ENCODE measurements around the gene RMP24.

The RMP24 gene

DNA sequence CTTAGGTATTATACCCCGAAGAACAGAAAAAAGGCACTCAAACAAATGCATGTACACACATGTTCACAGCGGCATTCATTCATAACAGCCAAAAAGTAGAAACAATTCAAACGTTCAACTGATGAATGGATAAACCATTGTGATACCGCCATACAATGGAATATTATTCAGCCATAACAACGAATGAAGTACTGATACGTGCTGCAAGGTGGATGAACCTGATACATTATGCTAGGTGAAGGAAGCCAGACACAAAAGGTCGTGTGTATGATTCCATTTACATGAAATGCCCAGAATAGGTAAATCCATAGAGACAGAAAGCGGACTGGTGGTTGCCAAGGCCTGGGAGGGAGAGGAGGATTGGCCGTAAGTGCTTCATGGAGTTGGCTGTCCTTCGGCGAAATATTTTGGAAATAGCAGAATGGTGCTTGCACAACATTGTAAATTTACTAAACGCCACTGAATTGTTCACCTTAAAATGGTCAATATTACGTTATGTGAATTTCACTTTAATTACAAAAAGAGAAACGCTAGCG lies 750 bp upstream of the RMP24 start (continued):
- TF ChIP-seq ZNF737 (CRISPR knock-in tag; IDR thresholded peaks at IDR 0.05; ENCODE audit: borderline replicate concordance): no peak
- TF ChIP-seq MED8 (CRISPR knock-in tag; IDR thresholded peaks at IDR 0.05; ENCODE audit: insufficient replicate concordance): no peak
- peak; percentile 4; the same call in 1 of the 2 replicates for TF ChIP-seq DMAP1 (CRISPR knock-in tag; IDR thresholded peaks at IDR 0.05)
- no peak for TF ChIP-seq U2AF2 (IDR thresholded peaks at IDR 0.05; ENCODE audit: low read depth, low read length)
- TF ChIP-seq SCMH1 (CRISPR knock-in tag; IDR thresholded peaks at IDR 0.05; ENCODE audit: borderline replicate concordance): no peak
- no peak for TF ChIP-seq MTA1 (CRISPR knock-in tag; IDR thresholded peaks at IDR 0.05; ENCODE audit: borderline replicate concordance)
- 0 out of 2 replicates have a peak, but pooled peaks have one; percentile 2 for TF ChIP-seq MIER2 (CRISPR knock-in tag; IDR thresholded peaks at IDR 0.05)
- no peak for TF ChIP-seq BHLHE40 (IDR thresholded peaks at IDR 0.05; ENCODE audit: low read length)
- TF ChIP-seq IRF2 (CRISPR knock-in tag; IDR thresholded peaks at IDR 0.05): no peak
- TF ChIP-seq, protein P1, sequence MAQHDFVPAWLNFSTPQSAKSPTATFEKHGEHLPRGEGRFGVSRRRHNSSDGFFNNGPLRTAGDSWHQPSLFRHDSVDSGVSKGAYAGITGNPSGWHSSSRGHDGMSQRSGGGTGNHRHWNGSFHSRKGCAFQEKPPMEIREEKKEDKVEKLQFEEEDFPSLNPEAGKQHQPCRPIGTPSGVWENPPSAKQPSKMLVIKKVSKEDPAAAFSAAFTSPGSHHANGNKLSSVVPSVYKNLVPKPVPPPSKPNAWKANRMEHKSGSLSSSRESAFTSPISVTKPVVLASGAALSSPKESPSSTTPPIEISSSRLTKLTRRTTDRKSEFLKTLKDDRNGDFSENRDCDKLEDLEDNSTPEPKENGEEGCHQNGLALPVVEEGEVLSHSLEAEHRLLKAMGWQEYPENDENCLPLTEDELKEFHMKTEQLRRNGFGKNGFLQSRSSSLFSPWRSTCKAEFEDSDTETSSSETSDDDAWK (CRISPR knock-in tag; IDR thresholded peaks at IDR 0.05): no peak
- no peak for TF ChIP-seq RBFOX2 (IDR thresholded peaks at IDR 0.05; ENCODE audit: low read depth, low read length)
- TF ChIP-seq ZNF703 (CRISPR knock-in tag; IDR thresholded peaks at IDR 0.05; ENCODE audit: borderline replicate concordance): no peak
- no peak for TF ChIP-seq ZNF652 (CRISPR knock-in tag; IDR thresholded peaks at IDR 0.05; ENCODE audit: borderline replicate concordance, low read depth)
- TF ChIP-seq ZNF775 (CRISPR knock-in tag; IDR thresholded peaks at IDR 0.05; ENCODE audit: borderline replicate concordance): no peak
- TF ChIP-seq JUNB (CRISPR knock-in tag; IDR thresholded peaks at IDR 0.05; ENCODE audit: borderline replicate concordance): no peak
- no peak for TF ChIP-seq SOX13 (IDR thresholded peaks at IDR 0.05)
- no peak for TF ChIP-seq SOX13 (CRISPR knock-in tag; conservative IDR thresholded peaks at IDR 0.05 in 1 of 2, IDR thresholded peaks at IDR 0.05 in 1 of 2)
- no peak for TF ChIP-seq IKZF4 (CRISPR knock-in tag; IDR thresholded peaks at IDR 0.05; ENCODE audit: borderline replicate concordance, low read depth, not compliant biosample characterization)
- TF ChIP-seq ZBTB38 (CRISPR knock-in tag; IDR thresholded peaks at IDR 0.05): no peak
- no peak for TF ChIP-seq ZNF781 (CRISPR knock-in tag; IDR thresholded peaks at IDR 0.05; ENCODE audit: borderline replicate concordance, not compliant biosample characterization)
- no peak for TF ChIP-seq ZNF788 (CRISPR knock-in tag; IDR thresholded peaks at IDR 0.05; ENCODE audit: borderline replicate concordance)
- no peak for TF ChIP-seq SIX1 (CRISPR knock-in tag; IDR thresholded peaks at IDR 0.05; ENCODE audit: borderline replicate concordance)
- TF ChIP-seq NR2C2 (CRISPR knock-in tag; IDR thresholded peaks at IDR 0.05; ENCODE audit: borderline replicate concordance): no peak
- TF ChIP-seq SMC3 (IDR thresholded peaks at IDR 0.05; ENCODE audit: low read length): no peak
- TF ChIP-seq HES4 (CRISPR knock-in tag; IDR thresholded peaks at IDR 0.05; ENCODE audit: borderline replicate concordance): no peak
- TF ChIP-seq, protein P2, sequence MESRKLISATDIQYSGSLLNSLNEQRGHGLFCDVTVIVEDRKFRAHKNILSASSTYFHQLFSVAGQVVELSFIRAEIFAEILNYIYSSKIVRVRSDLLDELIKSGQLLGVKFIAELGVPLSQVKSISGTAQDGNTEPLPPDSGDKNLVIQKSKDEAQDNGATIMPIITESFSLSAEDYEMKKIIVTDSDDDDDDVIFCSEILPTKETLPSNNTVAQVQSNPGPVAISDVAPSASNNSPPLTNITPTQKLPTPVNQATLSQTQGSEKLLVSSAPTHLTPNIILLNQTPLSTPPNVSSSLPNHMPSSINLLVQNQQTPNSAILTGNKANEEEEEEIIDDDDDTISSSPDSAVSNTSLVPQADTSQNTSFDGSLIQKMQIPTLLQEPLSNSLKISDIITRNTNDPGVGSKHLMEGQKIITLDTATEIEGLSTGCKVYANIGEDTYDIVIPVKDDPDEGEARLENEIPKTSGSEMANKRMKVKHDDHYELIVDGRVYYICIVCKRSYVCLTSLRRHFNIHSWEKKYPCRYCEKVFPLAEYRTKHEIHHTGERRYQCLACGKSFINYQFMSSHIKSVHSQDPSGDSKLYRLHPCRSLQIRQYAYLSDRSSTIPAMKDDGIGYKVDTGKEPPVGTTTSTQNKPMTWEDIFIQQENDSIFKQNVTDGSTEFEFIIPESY (CRISPR knock-in tag; IDR thresholded peaks at IDR 0.05): peak; percentile 33; the same call in 1 of the 2 replicates
- TF ChIP-seq, protein P3, sequence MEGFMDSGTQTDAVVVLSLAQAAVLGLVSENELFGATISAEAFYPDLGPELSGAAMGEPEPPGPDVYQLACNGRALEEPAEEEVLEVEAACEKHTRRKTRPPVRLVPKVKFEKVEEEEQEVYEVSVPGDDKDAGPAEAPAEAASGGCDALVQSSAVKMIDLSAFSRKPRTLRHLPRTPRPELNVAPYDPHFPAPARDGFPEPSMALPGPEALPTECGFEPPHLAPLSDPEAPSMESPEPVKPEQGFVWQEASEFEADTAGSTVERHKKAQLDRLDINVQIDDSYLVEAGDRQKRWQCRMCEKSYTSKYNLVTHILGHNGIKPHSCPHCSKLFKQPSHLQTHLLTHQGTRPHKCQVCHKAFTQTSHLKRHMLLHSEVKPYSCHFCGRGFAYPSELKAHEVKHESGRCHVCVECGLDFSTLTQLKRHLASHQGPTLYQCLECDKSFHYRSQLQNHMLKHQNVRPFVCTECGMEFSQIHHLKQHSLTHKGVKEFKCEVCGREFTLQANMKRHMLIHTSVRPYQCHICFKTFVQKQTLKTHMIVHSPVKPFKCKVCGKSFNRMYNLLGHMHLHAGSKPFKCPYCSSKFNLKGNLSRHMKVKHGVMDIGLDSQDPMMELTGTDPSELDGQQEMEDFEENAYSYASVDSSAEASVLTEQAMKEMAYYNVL (CRISPR knock-in tag; IDR thresholded peaks at IDR 0.05; ENCODE audit: borderline replicate concordance): 0 out of 2 replicates have a peak, but pooled peaks have one; percentile 1
